K562 (cell line): ENCODE measurements around the gene CDC42SE2. TPM values are rescaled to one million over a fixed set of nuclear protein-coding genes. Genes with fewer than 3 reads are reported as not detected.

ENCODE experiments used
- ATAC-seq: fragments of 200-7000 bp; cut with Tn5 transposase; 3 replicates; pipeline ENCODE4 v1.9.1; 2020; ENCODE audit warnings: moderate library complexity
- BruUV-seq: library from RNA; stranded (reverse); fragments of 400-500 nt; replicated peaks from 2 replicates; lab custom pipeline; 2021; lab: Mats Ljungman, UMichigan
- CTCF ChIA-PET: fragments of 300-600 bp; formaldehyde crosslinking; extraction: SDS; loops from one replicate; lab custom pipeline; 2021; ENCODE audit warnings: low intra/inter-chr PET ratio; lab: Yijun Ruan, JAX
- POLR2A ChIA-PET: fragments of 300-600, 350-650 bp; sonication (Branson Sonifier 250); formaldehyde crosslinking; extraction: SDS; loops from one replicate; lab custom pipeline; 2021; ENCODE audit warnings: antibody characterized with exemption, inconsistent platforms; lab: Yijun Ruan, JAX
- DNase-seq, 4 experiments: peaks; one replicate each; pipeline versions ENCODE4 v3.0.0 to v3.0.0-alpha.2; 2011 to 2018; ENCODE audit warnings: low spot score in 3 of 4, mixed read lengths in 3 of 4; ENCODE audit errors: extremely low read depth in 1 of 4
- FAIRE-seq: peaks from 2 replicates; lab custom pipeline; 2011; peaks lifted over from hg19 to GRCh38; lab: Jason Lieb, UNC
- H2AFZ ChIP-seq: 2 replicates; pipeline ENCODE4 v1.6.0; 2011; ENCODE audit warnings: low read depth, low read length, control low read depth, inconsistent platforms
- H3K27ac ChIP-seq: fragments of 200-600 bp; 3 replicates; pipeline ENCODE4 v1.8.0; 2011; ENCODE audit warnings: low read depth, mild to moderate bottlenecking, control low read depth, inconsistent platforms, low read length, moderate library complexity, mixed read lengths; ENCODE audit errors: extremely low read depth
- H3K27me3 ChIP-seq, 2 experiments: fragments of 300-600 bp in 1 of 2; 2 replicates in 1 of 2; 3 replicates in 1 of 2; pipeline versions ENCODE4 v1.6.0 to v1.8.0; 2011; ENCODE audit warnings: inconsistent platforms in 2 of 2, low read length in 2 of 2, mild to moderate bottlenecking in 1 of 2, mixed read lengths in 1 of 2, moderate library complexity in 1 of 2; ENCODE audit not compliant: control insufficient read depth in 2 of 2, insufficient read depth in 2 of 2
- H3K36me3 ChIP-seq: fragments of 300-600 bp; 3 replicates; pipeline ENCODE4 v1.8.0; 2011; ENCODE audit warnings: mild to moderate bottlenecking, low read length, inconsistent platforms; ENCODE audit not compliant: control insufficient read depth, insufficient read depth
- H3K4me1 ChIP-seq, 2 experiments: fragments of 200-600 bp in 1 of 2; replicated peaks in 1 of 2; 2 replicates in 1 of 2; 3 replicates in 1 of 2; pipeline versions ENCODE4 v1.5.1 to v1.8.0; 2011; ENCODE audit warnings: inconsistent platforms in 2 of 2, low read length in 2 of 2, mild to moderate bottlenecking in 1 of 2, mixed read lengths in 1 of 2, moderate library complexity in 1 of 2; ENCODE audit not compliant: control insufficient read depth in 2 of 2, insufficient read depth in 2 of 2
- H3K4me2 ChIP-seq: 2 replicates; pipeline ENCODE4 v1.6.1; 2011; ENCODE audit warnings: low read length, control low read depth, inconsistent platforms, mixed read lengths; ENCODE audit not compliant: insufficient read depth
- H3K4me3 ChIP-seq: fragments of 200-600 bp; sonication (generic), shearing (Covaris generic); 2 replicates; pipeline ENCODE4 v1.5.1; 2016; ENCODE audit warnings: control low read depth, inconsistent platforms
- H3K79me2 ChIP-seq: fragments of 200-600 bp; 3 replicates; pipeline ENCODE4 v1.8.0; 2011; ENCODE audit warnings: low read length, inconsistent platforms; ENCODE audit not compliant: control insufficient read depth, insufficient read depth
- H3K9ac ChIP-seq, 2 experiments: 2 replicates each; pipeline versions ENCODE4 v1.6.0 to v1.6.1; 2011; ENCODE audit warnings: low read depth in 2 of 2, low read length in 2 of 2, control low read depth in 1 of 2, inconsistent platforms in 1 of 2, mild to moderate bottlenecking in 1 of 2, mixed read lengths in 1 of 2; ENCODE audit not compliant: insufficient read depth in 1 of 2
- H3K9me1 ChIP-seq: one replicate; pipeline ENCODE4 v1.6.0; 2011; ENCODE audit warnings: inconsistent platforms, mild to moderate bottlenecking, low read length, moderate library complexity; ENCODE audit not compliant: control insufficient read depth, insufficient read depth
- H3K9me3 ChIP-seq: replicated peaks from 2 replicates; pipeline ENCODE4 v1.5.1; 2011; ENCODE audit warnings: low read depth, low read length, inconsistent platforms; ENCODE audit not compliant: control insufficient read depth, insufficient read depth
- H4K20me1 ChIP-seq: replicated peaks from 2 replicates; pipeline ENCODE4 v1.6.1; 2011; ENCODE audit warnings: low read length, inconsistent platforms, mixed read lengths; ENCODE audit not compliant: control insufficient read depth, insufficient read depth
- C11orf30 ChIP-seq: fragments of 450-650 bp; IDR thresholded peaks from 2 replicates; pipeline ENCODE4 v1.6.1; 2016; ENCODE audit warnings: low read depth, mild to moderate bottlenecking
- PATZ1 ChIP-seq: fragments of 250-450 bp; sonication (Bioruptor Pico); IDR thresholded peaks from 2 replicates; pipeline ENCODE4 v1.5.0; 2020; ENCODE audit warnings: mild to moderate bottlenecking, borderline replicate concordance
- TFE3 ChIP-seq: fragments of 450-650 bp; formaldehyde crosslinking; IDR thresholded peaks from 2 replicates; pipeline ENCODE4 v1.4.0; 2020; ENCODE audit warnings: mild to moderate bottlenecking, mixed read lengths
- ZNF316 ChIP-seq: fragments of 450-650 bp; IDR thresholded peaks from 2 replicates; pipeline ENCODE4 v1.6.1; 2016
- WGBS: fragments of 100-300 bp; shearing (Covaris generic); methylation state at CpG from one replicate; pipeline ENCODE4 v1.1.6; 2016; ENCODE audit warnings: low coverage, mixed read lengths; ENCODE audit not compliant: insufficient coverage; ENCODE audit errors: missing lambda C conversion rate; 5-methylcytosine and 5-hydroxymethylcytosine counted together
- in situ Hi-C: fragments of 300-500 bp; cut with MboI; formaldehyde crosslinking; loops from 4 replicates; pipeline ENCODE4 v1.15.0; 2018; ENCODE audit warnings: inconsistent platforms, mixed read lengths
- intact Hi-C: fragments of 100-400 bp; cut with micrococcal nuclease; formaldehyde crosslinking; loops from 2 replicates; pipeline ENCODE4 v1.14.2; 2022
- polyA plus RNA-seq, 8 experiments: library from polyadenylated mRNA; depleted of rRNA in 4 of 8; stranded (reverse) in 5 of 8; unstranded in 3 of 8; fragments of >200 nt; fragmentation: Nextera tagmentation in 2 of 8; fragmentation: Illumina TruSeq in 1 of 8; extraction: Ambion mirVana in 2 of 8; extraction: Trizol in 1 of 8; gene quantifications; 2 replicates each; pipeline versions ENCODE4 v1.2.1 to v1.2.3, GENCODE V29; 2011 to 2014; ENCODE audit warnings: inconsistent platforms in 1 of 8, missing spikeins in 1 of 8
- total RNA-seq, 7 experiments: library from RNA; depleted of rRNA in 6 of 7; stranded (reverse); fragments of >200 nt in 6 of 7; fragmentation: Illumina TruSeq in 2 of 7; extraction: Trizol in 2 of 7; gene quantifications; 2 replicates each; pipeline versions ENCODE4 v1.2.1 to v1.2.3, GENCODE V29; 2011 to 2021; ENCODE audit warnings: low replicate concordance in 1 of 7

Gene CDC42SE2
- total and polyA plus RNA-seq, 9 of the 15 experiments (the other 6 are each of a cell fraction or from before 2014, with no cell fraction given): 24.8 to 44.3 (median 32.7) TPM

- no peak for TF ChIP-seq TFE3 (CRISPR knock-in tag)
These were observed 100.7 kb downstream of the CDC42SE2 start (continued) for GRCh38 chr5:131364507-131365050.

GRCh38 chr5:131366428-131366827 lies 102.6 kb downstream of the CDC42SE2 start:
- in situ Hi-C loops (no loop called here), intact Hi-C loops (no loop called here)
- no peak for DNase-seq
- no peaks in the 10 kb centered on the region for H4K20me1 ChIP-seq
- ChIA-PET CTCF (interaction anchor here (0.5 kb wide), 1 partner anchor 529 kb away, joined by 4 read pairs; no protein-coding TSS in a partner anchor), POLR2A (interaction anchor here (1.0 kb wide), 1 partner anchor 11 kb away, joined by 3 read pairs; no protein-coding TSS in a partner anchor)
- BruUV-seq: no TSS peak
- no peaks in the 10 kb centered on the region for H3K9me3 ChIP-seq
- no peak overlapping the region for H3K9ac ChIP-seq
- no peak overlapping the region for H3K27ac ChIP-seq
- no peaks in the 10 kb centered on the region for H3K9me1 ChIP-seq
- 98% methylated on average over 3 of the region's 3 CpGs for WGBS
- TF ChIP-seq C11orf30: peak; percentile 48; the same call in 1 of the 2 replicates
- TF ChIP-seq ZNF316: peak; percentile 77
- no peak for TF ChIP-seq PATZ1 (CRISPR knock-in tag)
- peaks cover 54% of the 10 kb centered on the region for H3K79me2 ChIP-seq
- no peaks in the 10 kb centered on the region for H3K27me3 ChIP-seq
- H3K36me3 ChIP-seq: peaks cover 15% of the 10 kb centered on the region
- H3K4me3 ChIP-seq: no peak overlapping the region
- no peak overlapping the region for H3K4me2 ChIP-seq
- no peak overlapping the region for H2AFZ ChIP-seq
- no peak for ATAC-seq
- H3K4me1 ChIP-seq: no peaks in the 10 kb centered on the region; a peak in 2 of 5 replicates
- FAIRE-seq: no peak
